ENCODE results near the gene TMEM79. TPM values are rescaled to one million over a fixed set of nuclear protein-coding genes. Genes with fewer than 3 reads are reported as not detected.

The TMEM79 gene
- polyA plus RNA-seq, 1 of the 3 experiments (the other 2 are of a cell fraction), result 4.5 TPM

GRCh38 chr1:156293098-156293434, 8.9 kb downstream of the TMEM79 start (continued):
- no peak for TF ChIP-seq REST (IDR thresholded peaks at IDR 0.05; ENCODE audit: low read depth, low read length)
- TF ChIP-seq RCOR1 (IDR thresholded peaks at IDR 0.05; ENCODE audit: low read length), result no peak
- TF ChIP-seq RXRA (IDR thresholded peaks at IDR 0.05; ENCODE audit: borderline replicate concordance, low read depth), result no peak
- TF ChIP-seq TEAD4 (IDR thresholded peaks at IDR 0.05; ENCODE audit: borderline replicate concordance, insufficient read depth), result no peak
- no peak for TF ChIP-seq RFX5 (IDR thresholded peaks at IDR 0.05; ENCODE audit: low read length)
- no peak for TF ChIP-seq JUND (IDR thresholded peaks at IDR 0.05)

GRCh38 chr1:156293895-156294294, 9.8 kb downstream of the TMEM79 start:
- Histone ChIP-seq H3F3A (replicated peaks; ENCODE audit: insufficient read depth) (peaks cover 6% of the 10 kb centered on the region), H3K4me1 (ENCODE audit: control insufficient read depth in 1 of 2, insufficient read depth in 2 of 2, low read depth in 1 of 2, low read length in 1 of 2) (peaks cover 9 to 11% of the 10 kb centered on the region in 2 experiments; a peak in 2 of 4 replicates), H3K4me3 (ENCODE audit: low read depth in 2 of 2, low read length in 1 of 2) (no peak overlapping the region), H3K4me2 (no peak overlapping the region; the same call in 1 of the 2 replicates), H3K79me2 (ENCODE audit: insufficient read depth) (peaks cover 18% of the 10 kb centered on the region), H3K27me3 (ENCODE audit: insufficient read depth) (no peaks in the 10 kb centered on the region), H3K9me3 (no peaks in the 10 kb centered on the region), H3K9ac (no peak overlapping the region), H2AFZ (ENCODE audit: low read depth) (no peak overlapping the region), H4K20me1 (ENCODE audit: insufficient read depth) (no peaks in the 10 kb centered on the region), H3K9me2 (no peaks in the 10 kb centered on the region), H3K27ac (ENCODE audit: low read depth in 2 of 2, low read length in 1 of 2) (no peak overlapping the region), H3K36me3 (replicated peaks in 1 of 2; ENCODE audit: control insufficient read depth in 1 of 2, insufficient read depth in 2 of 2, low read length in 1 of 2) (peaks cover 9 to 22% of the 10 kb centered on the region in 2 experiments)
- POLR2A ChIA-PET, result no interaction called here
- no peak for DNase-seq
- no peak for TF ChIP-seq TAF1 (IDR thresholded peaks at IDR 0.05; ENCODE audit: borderline replicate concordance, low read depth, low read length)
- no peak for TF ChIP-seq SIN3A (IDR thresholded peaks at IDR 0.05; ENCODE audit: borderline replicate concordance, low read depth, low read length)
- TF ChIP-seq CTCF (IDR thresholded peaks at IDR 0.05), result no peak
- no peak for TF ChIP-seq EP300 (IDR thresholded peaks at IDR 0.05; ENCODE audit: borderline replicate concordance in 1 of 2, low read depth in 1 of 2, low read length in 1 of 2)
- no peak for TF ChIP-seq SMC3 (IDR thresholded peaks at IDR 0.05; ENCODE audit: low read depth, low read length)
- no peak for TF ChIP-seq YY1 (IDR thresholded peaks at IDR 0.05; ENCODE audit: low read depth)
- TF ChIP-seq JUND (IDR thresholded peaks at IDR 0.05), result no peak
- TF ChIP-seq GABPA (IDR thresholded peaks at IDR 0.05; ENCODE audit: low read depth), result no peak
- no peak for TF ChIP-seq ELF1 (IDR thresholded peaks at IDR 0.05)
- no peak for TF ChIP-seq GATA2 (CRISPR knock-in tag; IDR thresholded peaks at IDR 0.05)
- no peak for TF ChIP-seq USF2 (IDR thresholded peaks at IDR 0.05; ENCODE audit: borderline replicate concordance, low read depth, low read length)
- TF ChIP-seq CHD2 (IDR thresholded peaks at IDR 0.05; ENCODE audit: low read length, partially characterized antibody), result no peak
- TF ChIP-seq RAD21 (IDR thresholded peaks at IDR 0.05; ENCODE audit: low read length), result no peak
- TF ChIP-seq NRF1 (IDR thresholded peaks at IDR 0.05; ENCODE audit: low read depth, low read length), result no peak
- TF ChIP-seq RFX5 (IDR thresholded peaks at IDR 0.05; ENCODE audit: low read length), result no peak
- WGBS (ENCODE audit: low lambda C conversion rate), result 68% methylated on average over 6 of the region's 9 CpGs
- CTCF ChIA-PET, result interaction anchor here (1.5 to 2.1 kb wide), 2 partner anchors 9 to 33 kb away, joined by 4 to 7 read pairs; no protein-coding TSS in a partner anchor
